ENCODE results near the gene EIF6. TPM values are rescaled to one million over a fixed set of nuclear protein-coding genes. Genes with fewer than 3 reads are reported as not detected.

The EIF6 gene
- total RNA-seq, 1 experiment from 2014 or later = 420 TPM

DNA sequence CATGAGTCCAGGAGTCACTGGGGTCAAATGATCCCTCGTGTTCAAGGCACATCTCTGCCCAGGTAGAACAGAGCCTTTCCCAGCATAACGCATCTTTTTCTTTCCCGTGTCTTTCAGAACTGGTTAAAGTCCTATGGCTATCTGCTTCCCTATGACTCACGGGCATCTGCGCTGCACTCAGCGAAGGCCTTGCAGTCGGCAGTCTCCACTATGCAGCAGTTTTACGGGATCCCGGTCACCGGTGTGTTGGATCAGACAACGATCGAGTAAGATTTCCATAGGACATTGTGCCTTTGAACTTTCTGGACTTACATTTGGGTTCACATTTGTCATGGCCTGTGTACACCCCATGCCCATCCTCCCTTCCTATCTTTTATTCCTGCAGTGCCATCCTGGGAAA lies 37.8 kb downstream of the EIF6 start:
- intact Hi-C loops (cut with micrococcal nuclease; ENCODE audit: unreplicated experiment) = no loop called here
- no peaks in the 10 kb centered on the region for H3K9me3 ChIP-seq
- H3K4me1 Mint-ChIP-seq (ENCODE audit: low read depth, unreplicated experiment) = peaks cover 7% of the 10 kb centered on the region
- TF ChIP-seq, protein P1, sequence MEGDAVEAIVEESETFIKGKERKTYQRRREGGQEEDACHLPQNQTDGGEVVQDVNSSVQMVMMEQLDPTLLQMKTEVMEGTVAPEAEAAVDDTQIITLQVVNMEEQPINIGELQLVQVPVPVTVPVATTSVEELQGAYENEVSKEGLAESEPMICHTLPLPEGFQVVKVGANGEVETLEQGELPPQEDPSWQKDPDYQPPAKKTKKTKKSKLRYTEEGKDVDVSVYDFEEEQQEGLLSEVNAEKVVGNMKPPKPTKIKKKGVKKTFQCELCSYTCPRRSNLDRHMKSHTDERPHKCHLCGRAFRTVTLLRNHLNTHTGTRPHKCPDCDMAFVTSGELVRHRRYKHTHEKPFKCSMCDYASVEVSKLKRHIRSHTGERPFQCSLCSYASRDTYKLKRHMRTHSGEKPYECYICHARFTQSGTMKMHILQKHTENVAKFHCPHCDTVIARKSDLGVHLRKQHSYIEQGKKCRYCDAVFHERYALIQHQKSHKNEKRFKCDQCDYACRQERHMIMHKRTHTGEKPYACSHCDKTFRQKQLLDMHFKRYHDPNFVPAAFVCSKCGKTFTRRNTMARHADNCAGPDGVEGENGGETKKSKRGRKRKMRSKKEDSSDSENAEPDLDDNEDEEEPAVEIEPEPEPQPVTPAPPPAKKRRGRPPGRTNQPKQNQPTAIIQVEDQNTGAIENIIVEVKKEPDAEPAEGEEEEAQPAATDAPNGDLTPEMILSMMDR (IDR thresholded peaks at IDR 0.05; ENCODE audit: insufficient read depth in 1 of 2, low read depth in 1 of 2, low read length in 1 of 2, severe bottlenecking in 1 of 2, unreplicated experiment in 1 of 2) = no peak
- no peaks in the 10 kb centered on the region for H3K36me3 Mint-ChIP-seq (ENCODE audit: insufficient read depth, unreplicated experiment)
- no peak overlapping the region for H3K27ac Mint-ChIP-seq (ENCODE audit: unreplicated experiment)
- CTCF ChIA-PET = no interaction called here
- H3K4me3 Mint-ChIP-seq (ENCODE audit: unreplicated experiment) = no peak overlapping the region
- H3K9me3 Mint-ChIP-seq (ENCODE audit: unreplicated experiment) = no peaks in the 10 kb centered on the region
- H3K4me1 ChIP-seq = no peaks in the 10 kb centered on the region
- DNase-seq = no peak
- no peaks in the 10 kb centered on the region for H3K36me3 ChIP-seq (ENCODE audit: control insufficient read depth, insufficient read depth, low read length)
- no TSS peak for BruUV-seq (replicated peaks)
- POLR2A ChIA-PET = no interaction called here
- no peak overlapping the region for H3K4me3 ChIP-seq (ENCODE audit: low read depth, low read length)
- H3K27me3 Mint-ChIP-seq (ENCODE audit: insufficient read depth, unreplicated experiment) = no peaks in the 10 kb centered on the region
- no peaks in the 10 kb centered on the region for H3K27me3 ChIP-seq (replicated peaks; ENCODE audit: control insufficient read depth, insufficient read depth, low read length)

DNA sequence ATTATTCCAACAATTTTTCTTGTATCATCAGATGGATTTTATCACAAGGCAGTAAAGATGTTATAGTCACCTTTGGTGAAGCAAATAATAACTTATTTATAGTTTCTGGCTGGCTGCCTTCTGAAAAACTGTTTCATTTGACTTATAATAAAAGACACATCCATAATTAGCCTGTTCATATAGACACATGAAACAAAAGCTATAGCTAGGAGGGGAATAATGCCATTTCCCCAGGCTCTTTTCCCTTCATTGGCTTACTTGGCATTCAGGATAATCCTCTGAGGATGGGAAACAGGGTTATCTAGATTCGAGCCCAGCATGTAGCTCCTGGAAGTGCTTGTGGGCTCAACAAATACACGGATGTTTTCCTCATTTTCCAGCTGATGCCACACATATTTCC lies 40.6 kb downstream of the EIF6 start:
- intact Hi-C loops (cut with micrococcal nuclease; ENCODE audit: unreplicated experiment) = no loop called here
- Mint-ChIP-seq H3K4me1 (ENCODE audit: low read depth, unreplicated experiment) (peaks cover 23% of the 10 kb centered on the region), H3K27ac (ENCODE audit: unreplicated experiment) (no peak overlapping the region), H3K4me3 (ENCODE audit: unreplicated experiment) (no peak overlapping the region), H3K9me3 (ENCODE audit: unreplicated experiment) (no peaks in the 10 kb centered on the region), H3K36me3 (ENCODE audit: insufficient read depth, unreplicated experiment) (no peaks in the 10 kb centered on the region), H3K27me3 (ENCODE audit: insufficient read depth, unreplicated experiment) (no peaks in the 10 kb centered on the region)
- H3K27me3 ChIP-seq (replicated peaks; ENCODE audit: control insufficient read depth, insufficient read depth, low read length) = no peaks in the 10 kb centered on the region
- no TSS peak for BruUV-seq (replicated peaks)
- TF ChIP-seq, protein P1 (IDR thresholded peaks at IDR 0.05; ENCODE audit: insufficient read depth in 1 of 2, low read depth in 1 of 2, low read length in 1 of 2, severe bottlenecking in 1 of 2, unreplicated experiment in 1 of 2) = no peak
- no peaks in the 10 kb centered on the region for H3K9me3 ChIP-seq
- no peaks in the 10 kb centered on the region for H3K36me3 ChIP-seq (ENCODE audit: control insufficient read depth, insufficient read depth, low read length)
- no peak overlapping the region for H3K4me3 ChIP-seq (ENCODE audit: low read depth, low read length)
- ChIA-PET CTCF (interaction anchor here (1.2 kb wide), 1 partner anchor 99 kb away, joined by 3 read pairs; no protein-coding TSS in a partner anchor), POLR2A (no interaction called here)
- no peak for DNase-seq
- H3K4me1 ChIP-seq = peaks cover 16% of the 10 kb centered on the region

GRCh38 chr20:35243317-35243716 lies 41.3 kb downstream of the EIF6 start:
- CTCF ChIA-PET = no interaction called here
- Mint-ChIP-seq H3K36me3 (ENCODE audit: insufficient read depth, unreplicated experiment) (no peaks in the 10 kb centered on the region), H3K27ac (ENCODE audit: unreplicated experiment) (no peak overlapping the region), H3K27me3 (ENCODE audit: insufficient read depth, unreplicated experiment) (no peaks in the 10 kb centered on the region), H3K4me1 (ENCODE audit: low read depth, unreplicated experiment) (peaks cover 23% of the 10 kb centered on the region), H3K9me3 (ENCODE audit: unreplicated experiment) (no peaks in the 10 kb centered on the region), H3K4me3 (ENCODE audit: unreplicated experiment) (no peak overlapping the region)
- TF ChIP-seq, protein P1 (IDR thresholded peaks at IDR 0.05; ENCODE audit: insufficient read depth in 1 of 2, low read depth in 1 of 2, low read length in 1 of 2, severe bottlenecking in 1 of 2, unreplicated experiment in 1 of 2) = no peak
- POLR2A ChIA-PET = interaction anchor here (0.5 kb wide), 1 partner anchor 20 kb away, joined by 5 read pairs; no protein-coding TSS in a partner anchor
- Histone ChIP-seq H3K27me3 (replicated peaks; ENCODE audit: control insufficient read depth, insufficient read depth, low read length) (no peaks in the 10 kb centered on the region), H3K9me3 (no peaks in the 10 kb centered on the region), H3K36me3 (ENCODE audit: control insufficient read depth, insufficient read depth, low read length) (no peaks in the 10 kb centered on the region), H3K4me1 (peaks cover 16% of the 10 kb centered on the region), H3K4me3 (ENCODE audit: low read depth, low read length) (no peak overlapping the region)
- DNase-seq = no peak
- intact Hi-C loops (cut with micrococcal nuclease; ENCODE audit: unreplicated experiment) = no loop called here
- BruUV-seq (replicated peaks) = no TSS peak

All from Caco-2 (cell line).